ENCODE data around the gene RAPGEF4. TPM values are rescaled to one million over a fixed set of nuclear protein-coding genes. Genes with fewer than 3 reads are reported as not detected.

Gene RAPGEF4
- total RNA-seq, 1 experiment from 2014 or later: 1.4 TPM

GRCh38 chr2:172769879-172770278 is 34.2 kb downstream of the RAPGEF4 start:
- Histone ChIP-seq H3K4me2 (ENCODE audit: insufficient read depth, insufficient read length, low read length) (no peak overlapping the region), H3K4me1 (ENCODE audit: insufficient read depth, low read length) (no peaks in the 10 kb centered on the region), H3K56ac (ENCODE audit: insufficient read length, low read depth, low read length) (no peak overlapping the region), H4K91ac (ENCODE audit: insufficient read length, low read depth, low read length) (no peak overlapping the region), H2AFZ (ENCODE audit: low read length) (no peak overlapping the region), H4K8ac (replicated peaks; ENCODE audit: insufficient read length, low read depth, low read length) (no peak overlapping the region), H4K20me1 (ENCODE audit: control insufficient read depth, insufficient read depth, insufficient read length) (no peaks in the 10 kb centered on the region), H3K4ac (ENCODE audit: low read depth, low read length) (no peak overlapping the region), H3K23ac (ENCODE audit: insufficient read length, low read depth, low read length) (no peak overlapping the region), H2BK15ac (ENCODE audit: low read depth, low read length) (no peak overlapping the region), H3K9me3 (ENCODE audit: control insufficient read depth, low read depth, low read length) (no peaks in the 10 kb centered on the region), H2BK5ac (ENCODE audit: insufficient read length, low read length) (no peak overlapping the region), H3K14ac (ENCODE audit: insufficient read depth, low read length) (no peak overlapping the region), H3K18ac (ENCODE audit: insufficient read length, low read depth, low read length) (no peak overlapping the region), H3K79me1 (ENCODE audit: insufficient read depth, low read depth, low read length, poor library complexity, severe bottlenecking) (no peaks in the 10 kb centered on the region), H2BK20ac (ENCODE audit: low read depth, low read length, poor library complexity, severe bottlenecking) (no peak overlapping the region), H4K5ac (ENCODE audit: insufficient read length, low read depth, low read length) (no peak overlapping the region), H3T11ph (ENCODE audit: low read length) (no peak overlapping the region), H3K9ac (ENCODE audit: extremely low read depth, insufficient read length, low read length) (no peak overlapping the region), H3K79me2 (ENCODE audit: insufficient read depth, low read length) (no peaks in the 10 kb centered on the region), H2BK120ac (ENCODE audit: low read depth, low read length, poor library complexity, severe bottlenecking) (no peak overlapping the region), H3K27me3 (ENCODE audit: insufficient read depth, low read length) (no peaks in the 10 kb centered on the region), H2AK5ac (ENCODE audit: insufficient read length, low read length) (no peak overlapping the region), H2BK12ac (ENCODE audit: insufficient read length, low read depth, low read length) (no peak overlapping the region), H3K27ac (ENCODE audit: insufficient read length, low read depth, low read length) (no peak overlapping the region), H3K23me2 (ENCODE audit: insufficient read length, low read depth, low read length, poor library complexity, severe bottlenecking) (no peaks in the 10 kb centered on the region)
- H3K9me3 Mint-ChIP-seq: no peaks in the 10 kb centered on the region
- no peaks in the 10 kb centered on the region for H3K36me3 Mint-ChIP-seq (ENCODE audit: insufficient read depth in 1 of 3, low read depth in 3 of 3)
- no peaks in the 10 kb centered on the region; the same call in 1 of the 2 replicates for H3K27me3 Mint-ChIP-seq (ENCODE audit: low read depth)
- peaks cover 0 to 6% of the 10 kb centered on the region in 2 experiments; a peak in 1 of 4 replicates for H3K4me1 Mint-ChIP-seq
- H3K4me3 Mint-ChIP-seq: no peak overlapping the region
- no CpG with 5 or more reads among the region's 1 CpG for WGBS (ENCODE audit: extremely low coverage, insufficient read length, low lambda C conversion rate)
- no peak for DNase-seq
- TF ChIP-seq CTCF (conservative IDR thresholded peaks at IDR 0.05): no peak
- H3K27ac Mint-ChIP-seq: no peak overlapping the region
